HG02973 (cell line): ENCODE results near the gene OR4F17.
"Not testable (repeated sequence)": the region's sequence is repeated elsewhere in the genome, so short reads cannot be mapped to it uniquely, and the experiment has no call there.

Experiments
- ATAC-seq: cut with Tn5 transposase; IDR thresholded peaks from one replicate; pipeline ENCODE4 v1.9.1; 2021; ENCODE audit warnings: moderate library complexity; ENCODE audit not compliant: unreplicated experiment

Gene OR4F17

GRCh38 chr19:106804-107203 lies at the start of gene OR4F17:
Gene OR4F17, plus strand, starts transcription at chr19:107104. Its CDS starts 3,575 bp downstream, at chr19:110679.
- ATAC-seq, result not testable (repeated sequence)

- not testable (repeated sequence) for ATAC-seq
Measured at GRCh38 chr19:70793-71192, 36.1 kb upstream of the OR4F17 start.

GRCh38 chr19:82864-83263 lies 24.0 kb upstream of the OR4F17 start:
- not testable (repeated sequence) for ATAC-seq

GRCh38 chr19:83626-84025 lies 23.3 kb upstream of the OR4F17 start:
- not testable (repeated sequence) for ATAC-seq

- not testable (repeated sequence) for ATAC-seq
Measured at GRCh38 chr19:90678-91077, 16.2 kb upstream of the OR4F17 start.

- ATAC-seq, result not testable (repeated sequence)
Measured at GRCh38 chr19:94794-95193, 12.1 kb upstream of the OR4F17 start.

- not testable (repeated sequence) for ATAC-seq
Measured at GRCh38 chr19:97647-98046, 9.3 kb upstream of the OR4F17 start.

GRCh38 chr19:120443-121140 lies 13.7 kb downstream of the OR4F17 start:
- ATAC-seq, result not testable (repeated sequence)
